SU-DHL-6 (cell line): ENCODE data around the gene CMTR1.

ENCODE experiments used
- H2AFZ ChIP-seq: fragments of 200-600 bp; sonication (generic); 2 replicates; pipeline ENCODE4 v1.6.1; 2014; ENCODE audit warnings: low read depth, mild to moderate bottlenecking, moderate library complexity, mixed read lengths, antibody characterized with exemption, low read length; ENCODE audit not compliant: severe bottlenecking
- H3F3A ChIP-seq: fragments of 200-600 bp; shearing (Covaris generic); 2 replicates; pipeline ENCODE4 v1.6.0; 2016; ENCODE audit warnings: antibody characterized with exemption, mild to moderate bottlenecking; ENCODE audit not compliant: insufficient read depth
- H3K27ac ChIP-seq: fragments of 200-600 bp; sonication (generic); 2 replicates; pipeline ENCODE4 v1.5.1; 2016; ENCODE audit warnings: low read depth, mild to moderate bottlenecking, low read length, moderate library complexity, mixed read lengths
- H3K27me3 ChIP-seq: fragments of 200-600 bp; sonication (generic), shearing (Covaris generic); 2 replicates; pipeline ENCODE4 v1.6.0; 2014; ENCODE audit warnings: mild to moderate bottlenecking, low read length
- H3K36me3 ChIP-seq: fragments of 200-600 bp; sonication (generic); 2 replicates; pipeline ENCODE4 v1.6.1; 2014; ENCODE audit warnings: mild to moderate bottlenecking, low read length, mixed read lengths
- H3K4me2 ChIP-seq: fragments of 300-600, 200-600 bp; shearing (Covaris generic), sonication (generic); 2 replicates; pipeline ENCODE4 v1.6.0; 2014; ENCODE audit warnings: low read length, low read depth, mild to moderate bottlenecking; ENCODE audit not compliant: poor library complexity, severe bottlenecking
- H3K4me3 ChIP-seq: fragments of 200-600 bp; sonication (generic); 2 replicates; pipeline ENCODE4 v1.5.1; 2014; ENCODE audit warnings: antibody characterized with exemption, low read length, mild to moderate bottlenecking, mixed read lengths; ENCODE audit not compliant: insufficient read depth, poor library complexity, severe bottlenecking
- H3K79me2 ChIP-seq: fragments of 200-600 bp; sonication (generic); 2 replicates; pipeline ENCODE4 v1.6.1; 2014; ENCODE audit warnings: mild to moderate bottlenecking, low read length, moderate library complexity; ENCODE audit not compliant: insufficient read depth
- H3K9ac ChIP-seq: fragments of 200-600 bp; sonication (generic); 2 replicates; pipeline ENCODE4 v1.7.0; 2014; ENCODE audit warnings: mild to moderate bottlenecking, low read length
- H3K9me2 ChIP-seq: fragments of 200-600 bp; sonication (generic); replicated peaks from 2 replicates; pipeline ENCODE4 v1.6.1; 2014; ENCODE audit warnings: low read length; ENCODE audit not compliant: insufficient read depth
- H3K9me3 ChIP-seq: fragments of 200-600 bp; sonication (generic); 2 replicates; pipeline ENCODE4 v1.6.1; 2014; ENCODE audit warnings: low read length, mixed read lengths; ENCODE audit not compliant: insufficient read depth
- H4K20me1 ChIP-seq: fragments of 200-600 bp; sonication (generic); 2 replicates; pipeline ENCODE4 v1.6.1; 2014; ENCODE audit warnings: low read depth, mild to moderate bottlenecking, antibody characterized with exemption, low read length, moderate library complexity, mixed read lengths
- EZH2phosphoT487 ChIP-seq: fragments of 200-600 bp; sonication (generic), shearing (Covaris generic); conservative IDR thresholded peaks from 2 replicates; pipeline ENCODE4 v1.6.1; 2018; ENCODE audit warnings: mild to moderate bottlenecking, antibody characterized with exemption, low read length, moderate library complexity, mixed read lengths
- TF ChIP-seq, protein P1 (sequence below): fragments of 200-600 bp; sonication (generic); IDR thresholded peaks from one replicate; pipeline ENCODE4 v1.5.1; 2017; ENCODE audit warnings: antibody characterized with exemption, mild to moderate bottlenecking, low read length, moderate library complexity; ENCODE audit not compliant: insufficient read depth, poor library complexity, severe bottlenecking

CMTR1 gene

DNA sequence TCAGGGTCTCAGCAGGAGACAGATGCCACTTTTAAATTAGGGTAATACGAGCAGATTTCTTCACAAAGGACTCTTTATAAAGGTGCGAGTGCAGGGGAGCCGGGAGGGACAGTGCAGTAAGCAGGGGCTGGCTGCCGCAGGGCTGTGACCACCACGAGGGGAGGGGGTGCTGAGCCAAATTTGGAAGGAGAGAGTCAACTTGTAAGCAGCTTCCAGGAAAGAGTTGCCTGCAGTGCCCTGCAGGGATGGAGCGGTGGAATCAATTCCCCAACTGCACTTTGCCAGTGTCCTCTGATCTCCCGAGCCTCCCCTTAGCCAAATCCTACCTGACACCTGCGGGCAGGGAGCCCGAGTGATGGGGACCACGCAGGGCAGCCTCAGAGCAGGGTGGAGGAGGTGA, 80.6 kb downstream of the CMTR1 start:
- TF ChIP-seq, protein P1, sequence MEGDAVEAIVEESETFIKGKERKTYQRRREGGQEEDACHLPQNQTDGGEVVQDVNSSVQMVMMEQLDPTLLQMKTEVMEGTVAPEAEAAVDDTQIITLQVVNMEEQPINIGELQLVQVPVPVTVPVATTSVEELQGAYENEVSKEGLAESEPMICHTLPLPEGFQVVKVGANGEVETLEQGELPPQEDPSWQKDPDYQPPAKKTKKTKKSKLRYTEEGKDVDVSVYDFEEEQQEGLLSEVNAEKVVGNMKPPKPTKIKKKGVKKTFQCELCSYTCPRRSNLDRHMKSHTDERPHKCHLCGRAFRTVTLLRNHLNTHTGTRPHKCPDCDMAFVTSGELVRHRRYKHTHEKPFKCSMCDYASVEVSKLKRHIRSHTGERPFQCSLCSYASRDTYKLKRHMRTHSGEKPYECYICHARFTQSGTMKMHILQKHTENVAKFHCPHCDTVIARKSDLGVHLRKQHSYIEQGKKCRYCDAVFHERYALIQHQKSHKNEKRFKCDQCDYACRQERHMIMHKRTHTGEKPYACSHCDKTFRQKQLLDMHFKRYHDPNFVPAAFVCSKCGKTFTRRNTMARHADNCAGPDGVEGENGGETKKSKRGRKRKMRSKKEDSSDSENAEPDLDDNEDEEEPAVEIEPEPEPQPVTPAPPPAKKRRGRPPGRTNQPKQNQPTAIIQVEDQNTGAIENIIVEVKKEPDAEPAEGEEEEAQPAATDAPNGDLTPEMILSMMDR, result no peak
- TF ChIP-seq EZH2phosphoT487, result no peak
- H3K79me2 ChIP-seq, result no peaks in the 10 kb centered on the region
- no peak overlapping the region for H3K27ac ChIP-seq
- no peak overlapping the region for H3K9ac ChIP-seq
- no peaks in the 10 kb centered on the region for H3K9me2 ChIP-seq
- no peaks in the 10 kb centered on the region for H3K27me3 ChIP-seq
- no peaks in the 10 kb centered on the region for H3F3A ChIP-seq
- H3K36me3 ChIP-seq, result no peaks in the 10 kb centered on the region
- no peak overlapping the region for H2AFZ ChIP-seq
- no peaks in the 10 kb centered on the region for H3K9me3 ChIP-seq
- no peaks in the 10 kb centered on the region for H4K20me1 ChIP-seq
- no peak overlapping the region for H3K4me2 ChIP-seq
- H3K4me3 ChIP-seq, result no peak overlapping the region

DNA sequence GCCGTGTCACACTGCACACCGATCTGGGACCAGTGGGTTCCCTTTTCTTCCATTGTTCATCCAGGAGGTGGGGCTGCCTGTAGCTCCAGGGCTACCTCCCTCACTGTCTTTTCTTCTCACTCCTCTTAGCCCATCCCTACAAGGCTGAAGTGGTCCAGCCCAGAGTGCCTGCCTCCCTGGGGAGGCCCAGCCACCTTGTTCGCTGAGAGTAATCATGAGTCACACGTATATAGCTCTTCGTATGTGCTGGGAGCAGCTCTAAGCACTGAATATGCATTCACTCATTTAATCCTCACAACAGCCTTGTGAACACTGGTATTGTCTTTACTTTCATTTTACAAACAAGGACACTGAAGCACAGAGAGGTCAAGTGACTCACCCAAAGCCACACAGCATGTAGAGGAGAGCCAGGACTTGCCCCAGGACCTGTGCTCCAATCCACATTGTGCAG, 81.3 kb downstream of the CMTR1 start:
- no peak overlapping the region for H3K27ac ChIP-seq
- H3K27me3 ChIP-seq, result no peaks in the 10 kb centered on the region
- H3K4me3 ChIP-seq, result no peak overlapping the region
- H3K4me2 ChIP-seq, result no peak overlapping the region
- no peaks in the 10 kb centered on the region for H3K9me3 ChIP-seq
- no peak overlapping the region for H3K9ac ChIP-seq
- no peaks in the 10 kb centered on the region for H3K9me2 ChIP-seq
- H2AFZ ChIP-seq, result no peak overlapping the region
- no peaks in the 10 kb centered on the region for H3F3A ChIP-seq
- no peak for TF ChIP-seq EZH2phosphoT487
- TF ChIP-seq, protein P1, result no peak
- no peaks in the 10 kb centered on the region for H4K20me1 ChIP-seq
- H3K79me2 ChIP-seq, result no peaks in the 10 kb centered on the region
- H3K36me3 ChIP-seq, result no peaks in the 10 kb centered on the region

DNA sequence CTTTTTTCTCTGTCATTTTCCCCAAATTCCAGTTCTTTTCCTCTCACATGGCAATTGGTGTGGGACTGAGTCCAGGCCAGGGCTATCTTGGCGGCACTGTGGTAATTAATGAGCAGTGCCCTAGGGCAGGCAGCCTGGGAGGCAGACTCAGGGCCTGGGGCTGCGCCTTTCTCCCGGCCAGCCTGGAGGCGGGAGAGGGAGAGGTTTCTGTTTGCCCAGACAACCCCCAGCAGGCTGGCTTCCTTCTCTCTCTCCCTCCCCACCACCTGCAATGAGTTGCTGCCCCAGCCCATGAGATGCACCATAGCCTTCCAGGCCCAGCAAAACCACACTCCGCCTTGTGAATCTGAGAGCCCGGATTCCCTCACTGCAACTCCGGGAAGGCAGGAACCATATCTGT, 81.8 kb downstream of the CMTR1 start:
- no peak overlapping the region for H3K9ac ChIP-seq
- no peak overlapping the region for H3K4me2 ChIP-seq
- no peaks in the 10 kb centered on the region for H3K79me2 ChIP-seq
- no peaks in the 10 kb centered on the region for H3K36me3 ChIP-seq
- no peaks in the 10 kb centered on the region for H3K27me3 ChIP-seq
- no peak overlapping the region for H2AFZ ChIP-seq
- H3F3A ChIP-seq, result no peaks in the 10 kb centered on the region
- no peaks in the 10 kb centered on the region for H4K20me1 ChIP-seq
- H3K27ac ChIP-seq, result no peak overlapping the region
- no peak for TF ChIP-seq EZH2phosphoT487
- TF ChIP-seq, protein P1, result no peak
- H3K9me2 ChIP-seq, result no peaks in the 10 kb centered on the region
- H3K4me3 ChIP-seq, result no peak overlapping the region
- no peaks in the 10 kb centered on the region for H3K9me3 ChIP-seq

DNA sequence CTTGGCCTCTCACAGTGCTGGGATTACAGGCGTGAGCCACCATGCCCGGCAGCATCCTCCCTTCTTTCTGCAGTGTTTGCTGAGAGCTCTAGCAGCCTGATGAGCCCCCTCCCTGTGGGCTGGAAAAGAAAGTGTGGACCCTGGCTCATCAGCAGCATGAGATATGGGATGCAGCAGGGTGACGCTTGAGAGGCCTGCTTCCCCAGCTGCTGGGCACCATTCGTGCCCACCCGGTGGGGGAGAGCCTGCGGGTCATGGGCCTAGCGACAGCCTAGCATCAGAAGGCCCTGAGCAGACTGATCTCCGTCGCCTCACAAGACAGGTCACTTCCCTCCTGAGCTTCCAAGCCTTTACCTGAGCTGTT, 82.7 kb downstream of the CMTR1 start:
- no peaks in the 10 kb centered on the region for H3F3A ChIP-seq
- no peaks in the 10 kb centered on the region for H3K36me3 ChIP-seq
- H3K9me2 ChIP-seq, result no peaks in the 10 kb centered on the region
- H3K9me3 ChIP-seq, result no peaks in the 10 kb centered on the region
- H3K4me2 ChIP-seq, result no peak overlapping the region
- no peak overlapping the region for H2AFZ ChIP-seq
- no peak overlapping the region for H3K4me3 ChIP-seq
- no peaks in the 10 kb centered on the region for H3K79me2 ChIP-seq
- H3K9ac ChIP-seq, result no peak overlapping the region
- TF ChIP-seq, protein P1, result no peak
- no peak for TF ChIP-seq EZH2phosphoT487
- no peak overlapping the region for H3K27ac ChIP-seq
- no peaks in the 10 kb centered on the region for H4K20me1 ChIP-seq
- H3K27me3 ChIP-seq, result no peaks in the 10 kb centered on the region
